NCI-H460 (cell line): ENCODE measurements around the gene CD84. TPM values are rescaled to one million over a fixed set of nuclear protein-coding genes. Genes with fewer than 3 reads are reported as not detected.
A peak's percentile ranks its signal among the peaks of the same experiment; 100 is the strongest.
"Not testable (repeated sequence)": the region's sequence is repeated elsewhere in the genome, so short reads cannot be mapped to it uniquely, and the experiment has no call there.

Source experiments
- DNase-seq: peaks from one replicate; pipeline ENCODE4 v3.0.0-alpha.2; 2016; ENCODE audit warnings: low read depth; ENCODE audit errors: extremely low read depth
- total RNA-seq: library from RNA; depleted of rRNA; stranded (reverse); fragments of >200 nt; shearing (Covaris generic); gene quantifications from 2 replicates; pipeline ENCODE4 v1.2.3, GENCODE V29; 2014

Gene CD84
- total RNA-seq, 1 experiment from 2014 or later: not detected

DNA sequence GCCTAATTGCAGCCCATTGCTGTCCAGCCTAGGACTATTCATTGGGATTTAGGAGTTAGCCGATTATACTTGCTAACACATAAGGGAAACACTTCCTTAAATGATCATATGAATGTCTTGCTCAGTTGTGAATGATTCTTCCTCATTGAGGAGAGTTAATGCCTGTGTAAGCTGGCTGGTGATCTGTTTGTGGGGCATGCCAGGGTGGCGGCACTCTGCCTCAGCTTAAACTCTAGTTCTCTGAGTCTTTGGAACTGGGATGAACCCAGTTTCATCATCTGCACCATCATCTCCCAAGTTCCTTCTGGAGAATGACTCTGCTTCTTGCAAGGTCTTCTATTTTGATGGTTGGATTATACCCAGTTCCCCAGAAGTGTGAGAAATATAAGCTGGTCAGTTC, 32.4 kb downstream of the CD84 start:
- no peak for DNase-seq

DNA sequence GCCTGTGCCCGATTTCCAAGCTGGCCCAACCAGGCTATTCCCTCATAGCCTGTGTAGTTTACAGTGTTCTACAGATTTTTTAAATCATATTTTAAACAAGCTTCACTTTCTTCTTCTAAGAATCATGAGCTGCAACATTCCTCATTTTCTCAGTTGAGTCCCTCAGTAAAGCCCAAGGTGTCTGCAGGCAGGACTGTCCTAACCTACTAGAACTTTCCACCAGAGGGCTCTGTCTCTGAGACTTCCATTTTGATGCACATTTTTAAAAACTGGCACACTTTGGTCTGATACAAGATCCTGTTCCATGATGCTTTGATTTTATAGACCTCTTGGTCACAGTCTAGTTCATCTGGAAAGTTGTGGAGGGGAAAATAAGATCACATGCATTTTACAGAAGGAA, 34.6 kb downstream of the CD84 start:
- DNase-seq: peak; percentile 21

- no peak for DNase-seq
Measured at GRCh38 chr1:160542303-160542945, 36.9 kb downstream of the CD84 start.

GRCh38 chr1:160541622-160542302, 37.5 kb downstream of the CD84 start:
- DNase-seq: no peak

DNA sequence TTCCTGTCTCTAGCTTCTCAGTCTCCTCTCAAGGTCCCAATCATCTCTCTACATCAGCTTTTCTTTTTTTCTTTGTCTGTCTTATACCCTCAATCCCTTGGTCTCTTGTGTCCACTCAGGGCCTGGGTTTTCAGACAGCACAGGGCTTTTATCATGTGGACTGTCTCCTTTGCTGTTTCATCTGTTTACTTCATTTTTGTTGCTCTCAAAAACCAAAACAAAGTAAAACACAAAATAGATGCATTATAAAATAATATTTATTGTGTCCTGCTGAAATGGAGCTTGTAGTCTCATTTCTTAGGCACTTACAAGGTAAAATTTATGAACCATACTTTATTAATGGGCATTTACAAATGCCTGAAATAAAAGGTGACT, 38.5 kb downstream of the CD84 start:
- no peak for DNase-seq

GRCh38 chr1:160539990-160540858, 39.1 kb downstream of the CD84 start:
- DNase-seq: no peak

DNA sequence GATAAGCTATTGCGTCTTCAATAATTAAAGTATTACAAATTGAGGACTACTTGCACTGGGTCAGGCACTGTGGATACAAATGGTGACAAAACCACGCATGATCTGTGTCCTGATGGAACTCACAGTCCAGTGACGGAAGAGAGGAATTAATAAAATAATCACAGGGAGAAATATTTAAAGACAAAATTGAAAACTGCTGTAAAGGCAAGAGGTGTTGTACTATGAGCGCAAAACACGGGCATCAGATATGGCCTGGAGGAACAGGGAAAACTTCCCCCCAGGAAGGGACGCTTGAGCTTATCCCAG, 39.7 kb downstream of the CD84 start:
- no peak for DNase-seq

DNA sequence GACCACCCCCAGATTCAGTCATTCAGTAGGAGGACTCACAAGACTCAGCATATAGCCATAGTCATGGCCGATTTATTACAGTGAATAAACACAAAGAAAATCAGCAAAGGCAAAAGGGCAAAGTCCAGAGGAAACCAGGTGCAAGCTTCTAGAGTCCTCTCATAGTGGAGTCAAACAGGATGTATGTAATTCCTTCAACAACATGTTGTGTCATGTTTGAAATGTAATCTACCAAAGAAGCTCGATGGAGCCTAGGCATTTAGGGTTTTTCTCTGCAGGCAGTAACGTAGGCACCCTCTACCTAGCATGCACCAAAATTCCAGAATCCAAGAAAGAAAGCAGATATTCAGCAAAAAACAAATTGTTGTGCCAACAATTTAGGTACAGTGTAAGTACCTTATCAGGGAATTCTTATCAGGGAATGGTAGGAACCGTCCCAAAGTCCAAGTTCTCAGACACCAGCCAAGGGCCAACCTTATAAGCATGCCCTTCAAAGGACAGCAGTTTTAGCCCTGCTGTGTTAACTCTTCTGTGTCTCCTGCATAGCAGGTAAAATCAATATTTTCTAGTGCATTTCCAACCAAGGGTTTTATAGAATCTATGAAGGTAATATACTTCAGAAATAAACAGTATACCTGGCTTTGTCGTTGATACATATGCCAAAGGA, 40.2 kb downstream of the CD84 start:
- no peak for DNase-seq

DNA sequence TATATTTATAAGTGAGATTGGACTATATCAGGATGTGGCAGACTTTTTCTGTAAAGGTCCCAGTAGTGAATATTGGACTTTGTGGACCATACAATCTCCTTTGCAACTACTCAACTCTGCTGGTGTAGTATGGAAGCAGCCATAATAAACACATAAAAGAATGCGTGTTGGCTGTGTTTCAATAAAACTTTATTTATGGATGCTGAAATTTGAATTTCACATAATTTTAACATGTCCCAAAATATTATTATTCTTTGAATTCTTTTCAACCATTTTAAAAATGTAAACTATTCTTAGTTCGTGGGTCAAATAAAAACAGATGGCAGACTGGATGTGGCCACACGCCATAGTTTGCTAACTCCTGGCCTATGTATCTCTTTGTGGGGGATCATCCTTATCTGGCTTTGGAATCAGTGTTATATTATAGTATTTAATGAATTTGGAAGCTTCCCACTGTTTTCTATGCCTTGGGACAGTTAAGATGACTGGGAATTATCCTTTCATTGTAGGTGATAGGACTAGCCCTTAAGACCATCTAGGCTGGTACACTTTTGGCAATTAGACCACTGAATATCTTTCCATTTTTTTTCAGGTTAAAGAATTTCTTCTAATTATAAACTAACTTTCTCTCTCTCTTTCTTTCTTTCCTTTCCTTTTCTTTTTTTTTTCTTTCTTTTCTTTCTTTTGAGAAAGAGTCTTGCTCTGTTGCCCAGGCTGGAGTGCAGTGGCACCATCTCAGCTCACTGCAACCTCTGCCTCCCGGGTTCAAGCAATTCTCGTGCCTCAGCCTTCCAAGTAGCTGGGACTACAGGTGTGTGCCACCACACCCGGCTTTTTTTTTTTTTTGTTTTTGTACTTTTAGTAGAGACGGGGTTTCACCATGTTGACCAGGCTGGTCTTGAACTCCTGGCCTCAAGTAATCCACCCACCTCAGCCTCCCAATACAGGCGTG, 41.3 kb downstream of the CD84 start:
- no peak for DNase-seq

GRCh38 chr1:160534823-160535605, 44.3 kb downstream of the CD84 start:
- no peak for DNase-seq

- DNase-seq: not testable (repeated sequence)
Measured at GRCh38 chr1:160532557-160532813, 46.8 kb downstream of the CD84 start.

- not testable (repeated sequence) for DNase-seq
Measured at GRCh38 chr1:160531809-160532556, 47.3 kb downstream of the CD84 start.

DNA sequence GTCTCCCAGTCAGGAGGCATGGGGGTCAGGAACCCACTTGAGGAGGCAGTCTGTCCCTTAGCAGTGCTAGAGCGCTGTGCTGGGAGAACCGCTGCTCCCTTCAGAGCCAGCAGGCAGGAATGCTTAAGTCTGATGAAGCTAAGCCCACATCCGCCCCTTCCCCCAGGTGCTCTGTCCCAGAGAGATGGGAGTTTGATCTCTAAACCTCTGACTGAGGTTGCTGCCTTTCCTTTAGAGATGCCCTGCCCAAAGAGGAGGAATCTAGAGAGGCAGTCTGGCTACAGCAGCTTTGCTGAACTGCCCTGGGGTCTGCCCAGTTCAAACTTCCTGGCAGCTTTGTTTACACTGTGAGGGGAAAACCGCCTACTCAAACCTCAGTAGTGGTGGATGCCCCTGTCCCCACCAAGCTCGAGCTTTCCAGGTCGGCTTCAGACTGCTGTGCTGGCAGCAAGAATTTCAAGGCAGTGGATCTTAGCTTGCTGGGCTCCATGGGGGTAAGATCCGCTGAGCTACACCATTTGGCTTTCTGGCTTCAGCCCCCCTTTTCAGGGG, 49.8 kb downstream of the CD84 start:
- not testable (repeated sequence) for DNase-seq

DNA sequence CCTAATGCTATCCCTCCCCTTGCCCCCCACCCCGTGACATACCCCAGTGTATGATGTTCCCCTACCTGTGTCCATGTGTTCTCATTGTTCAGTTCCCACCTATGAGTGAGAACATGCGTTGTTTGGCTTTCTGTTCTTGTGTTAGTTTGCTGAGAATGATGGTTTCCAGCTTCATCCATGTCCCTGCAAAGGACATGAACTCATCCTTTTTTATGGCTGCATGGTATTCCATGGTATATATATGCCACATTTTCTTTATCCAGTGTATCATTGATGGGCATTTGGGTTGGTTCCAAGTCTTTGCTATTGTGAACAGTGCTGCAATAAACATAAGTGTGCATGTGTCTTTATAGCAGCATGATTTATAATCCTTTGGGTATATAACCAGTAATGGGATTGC, 55.5 kb downstream of the CD84 start:
- not testable (repeated sequence) for DNase-seq

GRCh38 chr1:160522622-160523345, 56.5 kb downstream of the CD84 start, which contains the start of gene SLAMF6:
Gene SLAMF6 (minus strand): TSS chr1:160523255. CDS start chr1:160523192, 63 bp downstream.
- DNase-seq: no peak

- DNase-seq: no peak
Measured at GRCh38 chr1:160522136-160522535, 57.2 kb downstream of the CD84 start.

DNA sequence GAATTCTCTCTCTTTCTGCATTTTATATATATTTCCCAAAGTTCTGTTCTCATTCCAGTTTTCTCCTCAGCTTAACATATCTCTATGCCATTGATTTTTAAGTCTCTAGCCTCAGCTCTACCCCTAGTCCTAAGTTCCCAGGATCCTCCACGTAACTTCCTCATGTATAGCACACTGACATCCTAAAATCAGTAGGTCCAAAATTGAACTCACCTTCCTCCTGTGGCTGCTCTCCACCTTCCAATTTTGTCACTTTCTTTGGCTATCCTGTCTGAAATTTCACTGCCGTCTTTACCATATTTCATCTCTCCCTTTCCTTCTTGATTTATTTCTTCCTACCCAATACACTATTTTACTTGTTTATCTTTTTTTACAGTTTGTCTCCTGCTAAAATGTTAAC, 57.7 kb downstream of the CD84 start:
- DNase-seq: no peak

DNA sequence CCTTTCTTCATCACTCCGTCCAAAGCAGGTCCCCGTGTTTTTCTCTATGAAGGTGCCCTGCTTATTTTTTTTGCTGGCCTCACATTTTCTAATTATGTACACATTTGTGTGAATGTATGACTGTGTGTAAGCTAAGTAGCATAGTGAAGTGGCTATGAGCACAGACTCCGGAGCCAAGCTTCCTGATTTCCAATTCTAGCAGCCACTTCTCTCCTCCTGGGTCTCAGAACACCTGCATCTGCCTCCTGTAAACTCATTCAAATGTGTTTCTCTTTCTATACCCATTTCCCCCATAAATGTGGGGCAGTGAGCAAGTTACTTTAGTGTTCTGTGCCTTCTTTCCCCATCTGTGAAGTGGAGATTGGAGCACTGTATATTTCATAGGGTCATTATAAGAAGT, 58.3 kb downstream of the CD84 start:
- DNase-seq: no peak
